ENCODE results near the gene PCDHGA9. TPM values are rescaled to one million over a fixed set of nuclear protein-coding genes. Genes with fewer than 3 reads are reported as not detected.

Gene PCDHGA9
- total RNA-seq: 4.8 TPM
- long read RNA-seq, partial matches to known transcripts: 0 of 1 reads
- long read RNA-seq, other reads (novel, unspliced or antisense): 0 of 1 reads

DNA sequence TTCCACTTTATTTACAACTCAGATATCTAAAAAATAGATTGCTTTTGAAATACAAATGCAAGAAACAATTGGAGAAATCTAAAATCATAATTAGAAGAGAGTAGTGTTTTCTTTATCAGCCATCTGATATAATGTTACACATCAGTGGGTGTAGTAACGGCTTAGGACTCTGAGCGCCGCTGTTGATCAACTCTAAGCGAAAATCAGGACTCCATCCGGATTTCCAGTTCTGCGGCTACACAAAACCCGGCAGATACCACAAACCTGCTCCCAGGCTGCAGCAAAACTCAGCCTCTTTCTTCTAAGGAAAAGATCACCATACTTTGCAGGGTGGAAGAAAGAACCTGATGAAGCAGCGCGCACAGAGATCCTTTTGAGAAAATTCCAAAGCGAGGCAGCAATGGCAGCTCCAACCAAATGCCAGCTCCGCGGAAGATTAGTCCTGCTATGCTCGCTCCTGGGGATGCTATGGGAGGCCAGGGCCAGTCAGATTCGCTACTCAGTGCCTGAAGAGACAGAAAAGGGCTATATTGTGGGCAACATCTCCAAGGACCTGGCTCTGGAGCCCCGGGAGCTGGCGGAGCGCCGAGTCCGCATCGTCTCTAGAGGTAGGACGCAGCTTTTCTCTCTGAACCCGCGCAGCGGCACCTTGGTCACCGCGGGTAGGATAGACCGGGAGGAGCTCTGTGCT lies at the start of gene PCDHGA9:
Gene PCDHGA9 (plus strand): TSS at position 226 of the 691 bp plus-strand sequence. CDS start 175 bp downstream, at position 401.
- DNase-seq (no peak), ATAC-seq (peak in 1 of 2 donors; percentile 47)
- no peaks in the 10 kb centered on the region for H3K4me1 ChIP-seq
- TF ChIP-seq, protein P1, sequence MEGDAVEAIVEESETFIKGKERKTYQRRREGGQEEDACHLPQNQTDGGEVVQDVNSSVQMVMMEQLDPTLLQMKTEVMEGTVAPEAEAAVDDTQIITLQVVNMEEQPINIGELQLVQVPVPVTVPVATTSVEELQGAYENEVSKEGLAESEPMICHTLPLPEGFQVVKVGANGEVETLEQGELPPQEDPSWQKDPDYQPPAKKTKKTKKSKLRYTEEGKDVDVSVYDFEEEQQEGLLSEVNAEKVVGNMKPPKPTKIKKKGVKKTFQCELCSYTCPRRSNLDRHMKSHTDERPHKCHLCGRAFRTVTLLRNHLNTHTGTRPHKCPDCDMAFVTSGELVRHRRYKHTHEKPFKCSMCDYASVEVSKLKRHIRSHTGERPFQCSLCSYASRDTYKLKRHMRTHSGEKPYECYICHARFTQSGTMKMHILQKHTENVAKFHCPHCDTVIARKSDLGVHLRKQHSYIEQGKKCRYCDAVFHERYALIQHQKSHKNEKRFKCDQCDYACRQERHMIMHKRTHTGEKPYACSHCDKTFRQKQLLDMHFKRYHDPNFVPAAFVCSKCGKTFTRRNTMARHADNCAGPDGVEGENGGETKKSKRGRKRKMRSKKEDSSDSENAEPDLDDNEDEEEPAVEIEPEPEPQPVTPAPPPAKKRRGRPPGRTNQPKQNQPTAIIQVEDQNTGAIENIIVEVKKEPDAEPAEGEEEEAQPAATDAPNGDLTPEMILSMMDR (IDR thresholded peaks at IDR 0.05): peak; percentile 33
- peaks cover 49% of the 10 kb centered on the region for H3K9me3 ChIP-seq
- no peaks in the 10 kb centered on the region for H3K36me3 ChIP-seq
- peak within 1 kb of the TSS; percentile 32 for H3K4me3 ChIP-seq
- no peak within 1 kb of the TSS for H3K27ac ChIP-seq
- peaks cover 20% of the 10 kb centered on the region for H3K27me3 ChIP-seq (ENCODE audit: low read depth)
- intact Hi-C loops (cut with DNase I): no loop called here

DNA sequence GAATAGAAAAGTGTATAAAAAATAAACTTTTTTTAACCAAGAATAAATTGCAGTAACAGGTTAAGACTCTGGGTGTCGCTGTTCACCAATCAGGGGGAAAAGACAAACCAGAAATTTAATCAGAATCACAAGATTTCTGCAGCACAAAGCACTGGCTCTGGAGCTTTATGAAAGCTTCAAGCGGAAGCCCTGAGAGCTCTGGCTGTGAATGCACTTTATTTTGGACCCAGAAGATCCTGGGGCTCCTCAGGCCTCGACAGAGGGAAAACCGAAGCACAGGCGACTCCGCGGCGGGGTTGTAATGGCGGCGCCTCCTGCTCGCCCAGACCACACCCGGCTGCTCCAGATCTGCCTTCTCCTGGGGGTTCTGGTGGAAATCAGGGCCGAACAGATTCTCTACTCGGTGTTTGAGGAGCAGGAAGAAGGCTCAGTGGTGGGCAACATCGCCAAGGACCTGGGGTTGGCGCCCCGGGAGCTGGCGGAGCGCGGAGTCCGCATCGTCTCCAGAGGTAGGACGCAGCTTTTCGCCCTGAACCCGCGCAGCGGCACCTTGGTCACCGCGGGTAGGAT lies 47.6 kb upstream of the PCDHGA9 start, which contains the start of gene PCDHGA4:
Gene PCDHGA4 (plus strand): TSS at position 122 of the 570 bp plus-strand sequence. CDS start 87 bp downstream, at position 209.
- Histone ChIP-seq H3K27ac (no peak within 1 kb of the TSS), H3K4me3 (peak within 1 kb of the TSS; percentile 39), H3K9me3 (peaks cover 60% of the 10 kb centered on the region), H3K4me1 (no peaks in the 10 kb centered on the region), H3K36me3 (no peaks in the 10 kb centered on the region), H3K27me3 (ENCODE audit: low read depth) (peaks cover 18% of the 10 kb centered on the region)
- intact Hi-C loops (cut with DNase I): no loop called here
- DNase-seq (no peak), ATAC-seq (no peak)
- TF ChIP-seq, protein P1 (IDR thresholded peaks at IDR 0.05): peak; percentile 40

DNA sequence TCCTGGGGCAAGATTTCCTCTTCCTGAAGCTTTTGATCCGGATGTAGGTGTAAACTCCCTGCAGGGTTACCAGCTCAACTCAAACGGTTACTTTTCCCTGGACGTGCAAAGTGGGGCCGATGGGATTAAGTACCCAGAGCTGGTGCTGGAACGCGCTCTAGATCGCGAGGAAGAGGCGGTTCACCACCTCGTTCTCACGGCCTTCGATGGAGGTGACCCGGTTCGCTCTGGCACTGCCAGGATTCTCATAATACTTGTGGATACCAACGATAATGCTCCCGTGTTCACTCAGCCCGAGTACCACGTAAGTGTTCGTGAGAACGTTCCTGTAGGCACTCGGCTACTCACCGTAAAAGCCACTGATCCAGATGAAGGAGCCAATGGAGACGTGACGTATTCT lies 46.9 kb upstream of the PCDHGA9 start:
- no peaks in the 10 kb centered on the region for H3K36me3 ChIP-seq
- no peak overlapping the region for H3K27ac ChIP-seq
- no peak for ATAC-seq
- H3K27me3 ChIP-seq (ENCODE audit: low read depth): peaks cover 25% of the 10 kb centered on the region
- no peak for DNase-seq
- peak overlapping the region; percentile 39 for H3K4me3 ChIP-seq
- peaks cover 60% of the 10 kb centered on the region for H3K9me3 ChIP-seq
- H3K4me1 ChIP-seq: no peaks in the 10 kb centered on the region
- TF ChIP-seq, protein P1 (IDR thresholded peaks at IDR 0.05): no peak
- intact Hi-C loops (cut with DNase I): no loop called here

DNA sequence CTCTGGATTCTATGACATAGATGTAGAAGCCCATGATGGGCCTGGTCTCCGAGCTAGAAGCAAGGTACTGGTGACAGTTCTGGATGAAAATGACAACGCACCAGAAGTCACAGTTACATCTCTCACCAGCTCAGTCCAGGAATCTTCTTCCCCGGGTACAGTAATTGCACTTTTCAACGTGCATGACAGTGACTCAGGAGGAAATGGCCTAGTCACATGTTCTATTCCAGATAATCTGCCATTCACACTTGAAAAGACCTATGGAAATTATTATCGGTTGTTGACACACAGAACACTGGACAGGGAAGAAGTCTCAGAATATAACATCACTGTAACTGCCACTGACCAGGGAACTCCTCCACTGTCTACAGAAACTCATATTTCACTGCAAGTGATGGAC lies 46.4 kb upstream of the PCDHGA9 start:
- Histone ChIP-seq H3K27ac (no peak overlapping the region), H3K9me3 (peaks cover 62% of the 10 kb centered on the region)
- intact Hi-C loops (cut with DNase I): no loop called here

DNA sequence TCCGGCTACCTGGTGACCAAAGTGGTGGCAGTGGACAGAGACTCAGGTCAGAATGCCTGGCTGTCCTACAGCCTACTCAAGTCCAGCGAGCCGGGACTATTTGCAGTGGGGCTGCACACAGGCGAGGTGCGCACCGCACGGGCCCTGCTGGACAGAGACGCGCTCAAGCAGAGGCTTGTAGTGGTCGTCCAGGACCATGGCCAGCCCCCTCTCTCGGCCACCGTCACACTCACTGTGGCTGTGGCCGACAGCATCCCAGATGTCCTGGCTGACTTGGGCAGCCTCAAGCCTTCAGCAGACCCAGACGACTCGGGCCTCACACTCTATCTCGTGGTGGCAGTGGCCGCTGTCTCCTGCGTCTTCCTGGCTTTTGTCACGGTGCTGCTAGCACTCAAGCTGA lies 45.6 kb upstream of the PCDHGA9 start:
- TF ChIP-seq, protein P1 (IDR thresholded peaks at IDR 0.05): no peak
- no peak overlapping the region for H3K27ac ChIP-seq
- no peaks in the 10 kb centered on the region for H3K36me3 ChIP-seq
- H3K4me3 ChIP-seq: no peak overlapping the region
- DNase-seq (no peak), ATAC-seq (no peak)
- peaks cover 24% of the 10 kb centered on the region for H3K27me3 ChIP-seq (ENCODE audit: low read depth)
- peaks cover 62% of the 10 kb centered on the region for H3K9me3 ChIP-seq
- intact Hi-C loops (cut with DNase I): no loop called here
- no peaks in the 10 kb centered on the region for H3K4me1 ChIP-seq

More for the DNA sequence above, 46.4 kb upstream of the PCDHGA9 start:
- H3K4me3 ChIP-seq: no peak overlapping the region
- no peaks in the 10 kb centered on the region for H3K4me1 ChIP-seq
- H3K36me3 ChIP-seq: no peaks in the 10 kb centered on the region
- H3K27me3 ChIP-seq (ENCODE audit: low read depth): peaks cover 27% of the 10 kb centered on the region
- ATAC-seq: no peak
- TF ChIP-seq, protein P1 (IDR thresholded peaks at IDR 0.05): no peak
- no peak for DNase-seq

Data from lower lobe of right lung (tissue), 2 donors.